Mammary epithelial cell (primary cell): ENCODE measurements around the gene MOSMO.
"Not testable (repeated sequence)": the region's sequence is repeated elsewhere in the genome, so short reads cannot be mapped to it uniquely, and the experiment has no call there.

Experiments used
- EZH2 ChIP-seq: IDR thresholded peaks from 2 replicates; pipeline ENCODE4 v1.6.1; 2012; ENCODE audit warnings: low read length, inconsistent platforms, borderline replicate concordance
- TF ChIP-seq, protein P1 (sequence below), 2 donors: IDR thresholded peaks in 1 of 2; conservative IDR thresholded peaks in 1 of 2; 2 replicates each; pipeline ENCODE4 v1.5.1; 2011 to 2012; ENCODE audit warnings: inconsistent platforms in 2 of 2, low read length in 2 of 2, mild to moderate bottlenecking in 2 of 2, control low read depth in 1 of 2, low read depth in 1 of 2; ENCODE audit not compliant: insufficient read depth in 1 of 2; ENCODE audit errors: extremely low read depth in 1 of 2

- TF ChIP-seq, protein P1, sequence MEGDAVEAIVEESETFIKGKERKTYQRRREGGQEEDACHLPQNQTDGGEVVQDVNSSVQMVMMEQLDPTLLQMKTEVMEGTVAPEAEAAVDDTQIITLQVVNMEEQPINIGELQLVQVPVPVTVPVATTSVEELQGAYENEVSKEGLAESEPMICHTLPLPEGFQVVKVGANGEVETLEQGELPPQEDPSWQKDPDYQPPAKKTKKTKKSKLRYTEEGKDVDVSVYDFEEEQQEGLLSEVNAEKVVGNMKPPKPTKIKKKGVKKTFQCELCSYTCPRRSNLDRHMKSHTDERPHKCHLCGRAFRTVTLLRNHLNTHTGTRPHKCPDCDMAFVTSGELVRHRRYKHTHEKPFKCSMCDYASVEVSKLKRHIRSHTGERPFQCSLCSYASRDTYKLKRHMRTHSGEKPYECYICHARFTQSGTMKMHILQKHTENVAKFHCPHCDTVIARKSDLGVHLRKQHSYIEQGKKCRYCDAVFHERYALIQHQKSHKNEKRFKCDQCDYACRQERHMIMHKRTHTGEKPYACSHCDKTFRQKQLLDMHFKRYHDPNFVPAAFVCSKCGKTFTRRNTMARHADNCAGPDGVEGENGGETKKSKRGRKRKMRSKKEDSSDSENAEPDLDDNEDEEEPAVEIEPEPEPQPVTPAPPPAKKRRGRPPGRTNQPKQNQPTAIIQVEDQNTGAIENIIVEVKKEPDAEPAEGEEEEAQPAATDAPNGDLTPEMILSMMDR (conservative IDR thresholded peaks at IDR 0.05 in 1 of 2, IDR thresholded peaks at IDR 0.05 in 1 of 2; ENCODE audit: extremely low read depth in 1 of 2, insufficient read depth in 1 of 2, low read depth in 1 of 2, low read length in 2 of 2), result not testable (repeated sequence)
- not testable (repeated sequence) for TF ChIP-seq EZH2
Measured at GRCh38 chr16:22002047-22002446, 5.9 kb upstream of the MOSMO start.
